Mucosa of rectum (tissue), 2 donors: ENCODE measurements around the gene FANCI.

Experiments used
- H3K27ac ChIP-seq, 2 donors: one replicate each; pipeline ENCODE4 v1.7.0; 2013; ENCODE audit warnings: inconsistent platforms in 2 of 2, low read depth in 2 of 2, low read length in 2 of 2
- H3K27me3 ChIP-seq, 2 donors: one replicate each; pipeline ENCODE4 v1.7.0; 2013; ENCODE audit warnings: low read length in 2 of 2; ENCODE audit not compliant: control insufficient read depth in 2 of 2, insufficient read depth in 2 of 2
- H3K36me3 ChIP-seq, 2 donors: one replicate each; pipeline ENCODE4 v1.7.0; 2013; ENCODE audit warnings: low read length in 2 of 2; ENCODE audit not compliant: control insufficient read depth in 2 of 2, insufficient read depth in 2 of 2
- H3K4me1 ChIP-seq, 2 donors: one replicate each; pipeline ENCODE4 v1.7.0; 2013; ENCODE audit warnings: low read length in 2 of 2, mild to moderate bottlenecking in 1 of 2; ENCODE audit not compliant: control insufficient read depth in 2 of 2, insufficient read depth in 2 of 2
- H3K4me3 ChIP-seq, 2 donors: one replicate each; pipeline ENCODE4 v1.7.0; 2013; ENCODE audit warnings: low read length in 2 of 2
- H3K9ac ChIP-seq, 2 donors: one replicate each; pipeline ENCODE4 v1.7.0; 2013; ENCODE audit warnings: low read length in 2 of 2, low read depth in 1 of 2, mild to moderate bottlenecking in 1 of 2
- H3K9me3 ChIP-seq, 2 donors: one replicate each; pipeline ENCODE4 v1.7.0; 2013; ENCODE audit warnings: low read length in 2 of 2; ENCODE audit not compliant: control insufficient read depth in 2 of 2
- donor health status: healthy.
- donor health status: Normal muscosa, but diverticular disease.

FANCI gene

DNA sequence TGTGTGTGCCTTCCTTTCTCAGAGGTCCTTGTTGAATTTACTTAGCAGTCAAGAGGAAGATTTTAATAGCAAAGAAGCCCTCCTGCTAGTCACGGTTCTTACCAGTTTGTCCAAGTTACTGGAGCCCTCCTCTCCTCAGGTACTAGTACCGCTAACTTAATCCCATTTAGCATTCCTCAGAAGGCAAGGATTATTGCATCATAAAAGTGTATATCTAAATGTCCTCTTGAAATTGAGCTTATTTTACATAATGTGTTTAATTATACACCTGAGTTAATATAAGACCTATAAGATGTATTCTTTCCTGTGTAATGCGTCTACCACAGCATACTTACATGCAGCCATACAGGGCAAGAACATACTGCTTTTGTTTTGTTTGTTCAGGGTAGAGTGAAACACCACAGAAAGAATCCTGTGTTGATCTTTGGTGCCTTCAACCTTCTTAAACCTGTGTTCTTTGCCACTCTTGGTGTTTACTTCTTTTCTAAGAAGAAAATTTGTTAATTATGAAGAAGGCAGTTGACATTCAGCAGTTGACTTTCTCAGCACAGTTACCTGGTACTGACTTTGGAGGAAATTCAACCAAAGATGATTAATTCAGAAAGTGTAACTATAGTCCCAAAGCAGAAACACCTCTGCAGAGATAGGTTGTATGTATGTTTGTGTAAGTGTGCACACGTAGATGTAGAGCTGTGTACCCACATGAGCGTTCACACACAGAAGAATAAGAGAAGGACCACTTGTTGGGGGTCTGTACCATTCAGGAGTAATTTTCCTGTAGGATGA lies 57.7 kb downstream of the FANCI start:
- Histone ChIP-seq H3K9me3 (no peaks in the 10 kb centered on the region), H3K27ac (no peak overlapping the region), H3K4me3 (no peak overlapping the region), H3K36me3 (peaks cover 4 to 14% of the 10 kb centered on the region in 2 donors), H3K9ac (no peak overlapping the region), H3K4me1 (no peaks in the 10 kb centered on the region), H3K27me3 (no peaks in the 10 kb centered on the region)

DNA sequence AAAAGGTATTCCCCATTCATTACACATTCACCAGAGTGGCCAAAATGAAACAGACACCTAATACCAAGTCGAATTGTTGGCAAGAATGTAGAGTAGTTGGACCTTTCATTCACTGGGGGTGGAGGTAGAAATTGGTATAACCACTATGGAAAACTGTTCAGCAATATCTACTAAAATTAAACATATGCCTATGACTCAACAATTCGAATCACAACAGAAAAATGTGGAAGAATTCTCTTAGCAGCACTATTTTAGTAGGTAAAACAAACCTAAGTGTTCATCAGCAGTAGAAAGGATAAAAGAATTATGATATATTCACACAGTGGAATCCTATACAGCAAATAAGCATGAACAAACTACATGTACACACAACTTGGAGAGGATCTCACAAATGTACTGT lies 60.2 kb downstream of the FANCI start:
- Histone ChIP-seq H3K9ac (no peak overlapping the region), H3K4me3 (no peak overlapping the region), H3K36me3 (peaks cover 4 to 14% of the 10 kb centered on the region in 2 donors), H3K4me1 (no peaks in the 10 kb centered on the region), H3K27me3 (no peaks in the 10 kb centered on the region), H3K9me3 (no peaks in the 10 kb centered on the region), H3K27ac (no peak overlapping the region)

DNA sequence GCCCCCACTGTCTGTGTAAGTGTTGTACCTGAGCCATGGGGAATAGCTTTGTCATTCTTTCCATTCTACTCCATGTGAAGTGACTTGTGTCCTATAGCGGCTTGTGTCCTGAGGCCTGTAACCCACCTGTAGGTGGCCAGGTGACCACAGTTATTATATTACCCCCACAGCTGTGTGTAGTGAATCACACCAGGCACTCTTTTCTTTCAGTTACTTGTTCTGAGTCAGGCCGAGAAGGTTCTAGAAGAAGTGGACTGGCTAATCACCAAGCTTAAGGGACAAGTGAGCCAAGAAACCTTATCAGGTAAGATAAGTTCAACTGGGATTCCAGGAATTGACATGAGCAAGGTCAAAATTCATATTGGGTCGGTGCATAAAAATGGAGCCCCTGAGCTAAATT lies 61.6 kb downstream of the FANCI start:
- Histone ChIP-seq H3K9me3 (no peaks in the 10 kb centered on the region), H3K9ac (no peak overlapping the region), H3K27ac (no peak overlapping the region), H3K4me1 (no peaks in the 10 kb centered on the region), H3K36me3 (peaks cover 4 to 14% of the 10 kb centered on the region in 2 donors), H3K27me3 (no peaks in the 10 kb centered on the region), H3K4me3 (no peak overlapping the region)

GRCh38 chr15:89307046-89307587 lies 63.3 kb downstream of the FANCI start:
- Histone ChIP-seq H3K4me3 (no peak overlapping the region), H3K36me3 (peaks cover 0 to 14% of the 10 kb centered on the region in 2 donors), H3K9ac (no peak overlapping the region), H3K4me1 (no peaks in the 10 kb centered on the region), H3K27me3 (no peaks in the 10 kb centered on the region), H3K9me3 (no peaks in the 10 kb centered on the region), H3K27ac (no peak overlapping the region)

DNA sequence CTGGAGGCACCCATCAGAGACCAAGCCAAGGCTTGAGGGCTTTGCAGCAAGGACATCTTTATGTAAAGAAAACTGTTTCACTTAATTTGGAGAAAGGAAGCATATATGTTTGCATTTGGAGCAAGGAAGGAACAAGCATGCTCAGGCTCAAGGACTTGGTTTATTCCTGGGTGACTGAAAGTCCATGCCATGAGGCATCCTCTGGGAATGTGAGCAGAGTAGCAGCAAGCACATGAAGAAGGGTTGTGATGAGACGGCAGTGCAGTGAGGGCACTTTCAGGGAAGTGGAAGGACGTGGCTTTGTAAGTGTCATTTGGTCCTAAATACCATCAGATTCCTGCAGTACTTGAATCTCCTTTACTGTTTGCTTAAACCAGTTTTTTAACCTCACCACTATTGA lies 64.0 kb downstream of the FANCI start:
- Histone ChIP-seq H3K27ac (no peak overlapping the region), H3K36me3 (peaks cover 0 to 14% of the 10 kb centered on the region in 2 donors), H3K4me3 (no peak overlapping the region), H3K9ac (no peak overlapping the region), H3K27me3 (no peaks in the 10 kb centered on the region), H3K4me1 (no peaks in the 10 kb centered on the region), H3K9me3 (no peaks in the 10 kb centered on the region)

- Histone ChIP-seq H3K4me1 (no peaks in the 10 kb centered on the region), H3K36me3 (peaks cover 0 to 11% of the 10 kb centered on the region in 2 donors), H3K9me3 (no peaks in the 10 kb centered on the region), H3K27me3 (no peaks in the 10 kb centered on the region), H3K9ac (no peak overlapping the region), H3K27ac (no peak overlapping the region), H3K4me3 (no peak overlapping the region)
Measured at GRCh38 chr15:89308236-89308635, 64.5 kb downstream of the FANCI start.

DNA sequence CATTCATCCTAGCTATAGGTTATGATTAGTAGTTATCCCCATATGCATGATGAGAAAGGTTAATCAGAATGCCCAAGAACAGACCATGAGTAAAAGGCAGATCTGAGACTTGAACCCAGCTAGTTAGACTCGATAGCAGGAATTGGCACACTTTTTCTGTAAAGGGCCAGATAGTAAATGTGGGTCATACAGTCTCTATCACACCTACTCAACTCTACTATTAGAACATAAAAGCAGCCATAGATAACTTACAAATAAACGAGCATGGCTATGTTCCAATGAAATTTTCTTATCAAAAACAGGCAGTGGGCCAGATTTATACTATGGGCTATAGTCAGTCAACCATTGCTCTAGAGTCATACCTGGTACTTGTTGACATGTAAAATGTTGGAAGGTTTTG lies 66.2 kb downstream of the FANCI start:
- H3K9ac ChIP-seq = no peak overlapping the region
- H3K27ac ChIP-seq = no peak overlapping the region
- no peak overlapping the region for H3K4me3 ChIP-seq
- H3K36me3 ChIP-seq = peaks cover 3 to 11% of the 10 kb centered on the region in 2 donors
- no peaks in the 10 kb centered on the region for H3K27me3 ChIP-seq
- H3K9me3 ChIP-seq = no peaks in the 10 kb centered on the region
- no peaks in the 10 kb centered on the region for H3K4me1 ChIP-seq

DNA sequence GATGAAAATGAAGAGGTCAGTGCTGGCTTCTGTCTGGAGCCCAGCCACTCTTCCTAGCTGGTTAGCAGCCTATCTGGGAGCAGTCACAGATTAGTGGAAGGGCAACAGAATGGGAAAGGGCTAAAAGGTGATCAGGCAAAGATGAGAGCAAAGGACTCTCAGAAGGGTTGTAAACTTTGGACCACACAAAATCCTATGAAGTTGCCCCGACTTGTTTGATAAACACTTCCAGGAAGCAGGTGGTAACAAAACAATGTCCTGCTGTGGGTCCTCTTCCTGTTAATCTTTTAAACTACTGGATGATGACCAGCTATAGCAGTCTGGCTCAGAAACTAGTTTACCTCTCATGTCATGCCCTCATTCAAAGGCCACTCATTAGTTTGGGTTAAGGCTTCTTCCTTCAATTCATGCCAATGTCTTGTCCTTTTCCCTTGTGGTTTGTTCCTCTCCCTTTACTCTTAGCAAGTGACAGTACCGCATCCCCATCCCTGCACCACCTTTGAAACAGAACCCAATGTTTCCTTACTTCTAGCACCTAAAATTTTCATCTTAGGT lies 71.7 kb downstream of the FANCI start:
- Histone ChIP-seq H3K4me1 (no peaks in the 10 kb centered on the region), H3K27ac (no peak overlapping the region), H3K4me3 (no peak overlapping the region), H3K27me3 (no peaks in the 10 kb centered on the region), H3K9me3 (no peaks in the 10 kb centered on the region), H3K9ac (no peak overlapping the region), H3K36me3 (peaks cover 50 to 54% of the 10 kb centered on the region in 2 donors)

DNA sequence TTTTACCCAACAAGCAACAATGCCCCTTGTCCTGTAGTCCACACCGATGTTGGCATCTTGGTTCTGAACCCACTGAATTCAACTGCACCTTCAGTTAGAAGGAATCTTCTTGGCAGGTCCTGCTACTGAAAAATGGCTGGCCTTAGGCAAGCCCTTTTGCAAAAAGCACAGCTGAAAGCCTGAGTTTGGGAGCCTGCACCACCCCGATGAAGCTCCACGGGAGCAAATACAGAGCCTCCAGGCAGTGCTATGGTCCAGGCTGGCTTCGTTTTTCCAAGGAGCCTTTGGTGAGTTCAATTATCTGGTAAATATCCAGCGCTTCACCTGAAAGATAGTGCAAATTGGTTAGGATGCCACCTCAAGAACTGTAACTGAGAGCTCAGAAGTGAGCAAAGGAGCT lies 72.7 kb downstream of the FANCI start:
- peaks cover 61 to 65% of the 10 kb centered on the region in 2 donors for H3K36me3 ChIP-seq
- H3K4me3 ChIP-seq = no peak overlapping the region
- no peaks in the 10 kb centered on the region for H3K27me3 ChIP-seq
- H3K9me3 ChIP-seq = no peaks in the 10 kb centered on the region
- no peak overlapping the region for H3K9ac ChIP-seq
- H3K27ac ChIP-seq = no peak overlapping the region
- H3K4me1 ChIP-seq = no peaks in the 10 kb centered on the region

DNA sequence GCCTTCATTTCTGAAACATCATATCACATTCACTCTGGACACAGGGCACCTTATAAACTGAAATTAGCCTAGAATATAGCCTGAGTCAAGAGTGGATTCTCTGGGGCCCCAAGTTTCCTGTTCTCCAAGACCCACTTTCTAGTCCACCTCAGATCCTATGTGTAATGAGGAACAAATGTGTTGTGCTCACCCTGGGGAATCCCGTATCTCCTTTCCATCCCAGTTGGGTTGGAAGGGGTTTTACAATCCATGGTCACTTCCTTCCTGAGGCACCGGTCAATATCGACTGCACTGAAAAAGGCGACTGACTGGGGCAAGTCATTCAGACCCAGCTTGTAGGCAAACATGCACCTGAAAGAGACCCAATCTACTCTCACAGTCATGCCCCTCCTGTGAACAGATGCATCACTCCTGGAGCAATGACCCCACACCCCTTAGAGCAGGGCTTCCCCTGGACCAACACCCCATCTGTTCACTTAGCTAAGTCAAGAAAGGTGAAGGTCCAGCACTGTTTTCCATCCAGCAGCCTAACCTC lies 73.5 kb downstream of the FANCI start:
- Histone ChIP-seq H3K36me3 (peaks cover 68 to 72% of the 10 kb centered on the region in 2 donors), H3K4me1 (no peaks in the 10 kb centered on the region), H3K4me3 (no peak overlapping the region), H3K27ac (no peak overlapping the region), H3K9ac (no peak overlapping the region), H3K27me3 (no peaks in the 10 kb centered on the region), H3K9me3 (no peaks in the 10 kb centered on the region)
